GM12878 (cell line): ENCODE data around the gene FBXL7. TPM values are rescaled to one million over a fixed set of nuclear protein-coding genes. Genes with fewer than 3 reads are reported as not detected.

Experiments
- ATAC-seq: fragments of 200-7000 bp; cut with Tn5 transposase; 3 replicates; pipeline ENCODE4 v1.9.1; 2020; ENCODE audit warnings: mild to moderate bottlenecking, moderate library complexity
- BruUV-seq: library from RNA; stranded (reverse); fragments of 400-500 nt; replicated peaks from 2 replicates; lab custom pipeline; 2021; lab: Mats Ljungman, UMichigan
- CTCF ChIA-PET: fragments of 300-600 bp; sonication (Branson Sonifier 250); formaldehyde crosslinking; extraction: SDS; loops from one replicate; lab custom pipeline; 2021; ENCODE audit warnings: inconsistent platforms; lab: Yijun Ruan, JAX
- POLR2A ChIA-PET: fragments of 350-600 bp; formaldehyde crosslinking; extraction: SDS; loops from one replicate; lab custom pipeline; 2021; ENCODE audit warnings: inconsistent platforms; lab: Charles Lee
- RAD21 ChIA-PET: fragments of 300-600 bp; sonication (Branson Sonifier 250); formaldehyde crosslinking; loops from one replicate; lab custom pipeline; 2023; ENCODE audit warnings: antibody characterized with exemption; ENCODE audit not compliant: unreplicated experiment; lab: Charles Lee
- SMC1A ChIA-PET: fragments of 300-600 bp; sonication (Branson Sonifier 250); formaldehyde crosslinking; loops from one replicate; lab custom pipeline; 2023; ENCODE audit not compliant: unreplicated experiment, uncharacterized antibody; lab: Charles Lee
- DNase-seq: peaks from one replicate; pipeline ENCODE4 v3.0.0-alpha.2; 2011; ENCODE audit warnings: low read depth, low spot score
- FAIRE-seq: peaks from 3 replicates; lab custom pipeline; 2011; peaks lifted over from hg19 to GRCh38; lab: Jason Lieb, UNC
- H2AFZ ChIP-seq: 2 replicates; pipeline ENCODE4 v1.6.0; 2011; ENCODE audit warnings: low read depth, low read length, control low read depth; ENCODE audit not compliant: control insufficient read depth
- H3K27ac ChIP-seq: 2 replicates; pipeline ENCODE4 v1.5.1; 2011; ENCODE audit warnings: control low read depth; ENCODE audit not compliant: control insufficient read depth, insufficient read depth
- H3K27me3 ChIP-seq, 2 experiments: replicated peaks in 1 of 2; 2 replicates each; pipeline versions ENCODE4 v1.6.0 to v1.6.1; 2011; ENCODE audit warnings: low read length in 1 of 2; ENCODE audit not compliant: control insufficient read depth in 2 of 2, insufficient read depth in 2 of 2
- H3K36me3 ChIP-seq, 2 experiments: 2 replicates each; pipeline ENCODE4 v1.5.1; 2011; ENCODE audit warnings: low read length in 1 of 2; ENCODE audit not compliant: control insufficient read depth in 2 of 2, insufficient read depth in 2 of 2
- H3K4me1 ChIP-seq: 2 replicates; pipeline ENCODE4 v1.6.1; 2011; ENCODE audit warnings: mild to moderate bottlenecking, low read length, moderate library complexity, mixed read lengths; ENCODE audit not compliant: control insufficient read depth, insufficient read depth
- H3K4me2 ChIP-seq: 2 replicates; pipeline ENCODE4 v1.6.0; 2011; ENCODE audit warnings: control low read depth; ENCODE audit not compliant: control insufficient read depth, insufficient read depth
- H3K4me3 ChIP-seq: fragments of 200-600 bp; sonication (generic); 2 replicates; pipeline ENCODE4 v1.5.1; 2016
- H3K79me2 ChIP-seq: 2 replicates; pipeline ENCODE4 v1.6.0; 2011; ENCODE audit warnings: low read length; ENCODE audit not compliant: control insufficient read depth, insufficient read depth
- H3K9ac ChIP-seq: 2 replicates; pipeline ENCODE4 v1.8.0; 2011; ENCODE audit warnings: low read length, control low read depth, mixed read lengths; ENCODE audit not compliant: control insufficient read depth, insufficient read depth
- H3K9me3 ChIP-seq: replicated peaks from 3 replicates; pipeline ENCODE4 v1.5.1; 2011; ENCODE audit warnings: mild to moderate bottlenecking, low read length; ENCODE audit not compliant: control insufficient read depth, insufficient read depth
- H4K20me1 ChIP-seq: 2 replicates; pipeline ENCODE4 v1.6.0; 2011; ENCODE audit not compliant: control insufficient read depth, insufficient read depth
- IKZF2 ChIP-seq, 2 experiments: fragments of 450-650 bp; IDR thresholded peaks; 2 replicates each; pipeline ENCODE4 v1.6.1; 2017; ENCODE audit warnings: mild to moderate bottlenecking in 2 of 2, moderate library complexity in 2 of 2
- RBBP5 ChIP-seq: fragments of 200-600 bp; sonication (generic); conservative IDR thresholded peaks from 2 replicates; pipeline ENCODE4 v1.6.1; 2016
- RFX5 ChIP-seq: IDR thresholded peaks from 2 replicates; pipeline ENCODE4 v1.6.1; 2011; ENCODE audit warnings: low read depth, low read length, improper control_type of control experiment
- ZNF207 ChIP-seq: fragments of 450-650 bp; IDR thresholded peaks from 2 replicates; pipeline ENCODE4 v1.6.1; 2014; ENCODE audit warnings: antibody characterized with exemption, mild to moderate bottlenecking, borderline replicate concordance
- WGBS: methylation state at CpG from one replicate; pipeline ENCODE4 v1.1.6; 2016; ENCODE audit warnings: low lambda C conversion rate; ENCODE audit not compliant: insufficient replicate concordance, insufficient coverage; ENCODE audit errors: missing lambda C conversion rate; 5-methylcytosine and 5-hydroxymethylcytosine counted together
- in situ Hi-C: fragments of 300-500 bp; cut with MboI; formaldehyde crosslinking; loops from 9 replicates; pipeline ENCODE4 v1.14.3; 2018; ENCODE audit warnings: mixed read lengths
- intact Hi-C: fragments of 100-400 bp; cut with micrococcal nuclease; formaldehyde crosslinking; loops from one replicate; pipeline ENCODE4 v1.14.2; 2022; ENCODE audit not compliant: unreplicated experiment
- polyA plus RNA-seq, 11 experiments: library from polyadenylated mRNA; depleted of rRNA in 4 of 11; unstranded in 6 of 11; stranded (reverse) in 5 of 11; fragments of >200 nt; fragmentation: Nextera tagmentation in 4 of 11; fragmentation: Illumina TruSeq in 1 of 11; extraction: Ambion mirVana in 4 of 11; extraction: Trizol in 1 of 11; gene quantifications; 1 replicate in 1 of 11; 2 replicates in 10 of 11; pipeline versions ENCODE4 v1.2.1 to v1.2.3, GENCODE V29; 2011 to 2016; ENCODE audit warnings: inconsistent platforms in 2 of 11, missing spikeins in 2 of 11, low read depth in 1 of 11
- total RNA-seq, 4 experiments: library from RNA; depleted of rRNA in 3 of 4; stranded (reverse); fragments of >200 nt in 3 of 4; fragmentation: Illumina TruSeq in 1 of 4; extraction: Trizol in 1 of 4; gene quantifications; 2 replicates each; pipeline versions ENCODE4 v1.2.1 to v1.2.3, GENCODE V29; 2013 to 2021
- TF ChIP-seq, protein P1 (sequence below): IDR thresholded peaks from 2 replicates; pipeline ENCODE4 v1.6.1; 2011; ENCODE audit warnings: low read depth, mild to moderate bottlenecking, low read length, moderate library complexity, borderline replicate concordance; ENCODE audit errors: extremely low read depth

FBXL7 gene
- total and polyA plus RNA-seq, 10 of the 15 experiments (the other 5 are each of a cell fraction or from before 2014, with no cell fraction given) = 0.03 to 0.44 (median 0.16) TPM

DNA sequence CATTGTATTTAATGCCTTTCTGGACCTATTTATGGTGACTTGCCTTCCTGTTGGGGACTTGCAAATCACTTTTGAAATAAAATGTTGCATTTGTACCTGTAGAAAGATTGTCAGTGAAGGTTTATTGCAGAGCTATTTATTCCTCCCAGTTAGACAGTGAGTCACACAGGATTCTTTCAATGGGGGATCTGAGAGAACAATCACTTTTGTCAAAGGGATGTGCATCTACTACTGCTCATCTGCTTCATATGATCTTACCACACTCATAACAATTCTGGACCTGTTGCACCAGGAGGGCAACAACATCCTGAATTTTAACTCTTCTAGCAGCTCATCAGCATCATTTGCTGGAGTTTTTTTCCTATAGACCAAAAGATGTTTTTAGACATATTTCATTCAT is 66.8 kb downstream of the FBXL7 start:
- no TSS peak for BruUV-seq
- H3K4me2 ChIP-seq = no peak overlapping the region
- POLR2A ChIA-PET = no interaction called here
- no peaks in the 10 kb centered on the region for H3K9me3 ChIP-seq
- RAD21 ChIA-PET = no interaction called here
- H3K79me2 ChIP-seq = no peaks in the 10 kb centered on the region
- ATAC-seq (no peak), FAIRE-seq (no peak)
- H4K20me1 ChIP-seq = no peaks in the 10 kb centered on the region
- CTCF ChIA-PET = interaction anchor here (1.1 kb wide), 1 partner anchor 9 kb away, joined by 3 read pairs; no protein-coding TSS in a partner anchor
- H2AFZ ChIP-seq = no peak overlapping the region
- TF ChIP-seq, protein P1, sequence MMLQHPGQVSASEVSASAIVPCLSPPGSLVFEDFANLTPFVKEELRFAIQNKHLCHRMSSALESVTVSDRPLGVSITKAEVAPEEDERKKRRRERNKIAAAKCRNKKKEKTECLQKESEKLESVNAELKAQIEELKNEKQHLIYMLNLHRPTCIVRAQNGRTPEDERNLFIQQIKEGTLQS = no peak
- no peak for TF ChIP-seq ZNF207
- no peak for TF ChIP-seq RFX5
- TF ChIP-seq RBBP5 = no peak
- TF ChIP-seq, all 136 proteins: peak for 0
- intact Hi-C loops (no loop called here), in situ Hi-C loops (no loop called here)
- Histone ChIP-seq H3K4me3 (no peak overlapping the region), H3K27me3 (no peaks in the 10 kb centered on the region), H3K4me1 (no peaks in the 10 kb centered on the region), H3K9ac (no peak overlapping the region), H3K27ac (no peak overlapping the region), H3K36me3 (no peaks in the 10 kb centered on the region)
- SMC1A ChIA-PET = no interaction called here
- DNase-seq = no peak

DNA sequence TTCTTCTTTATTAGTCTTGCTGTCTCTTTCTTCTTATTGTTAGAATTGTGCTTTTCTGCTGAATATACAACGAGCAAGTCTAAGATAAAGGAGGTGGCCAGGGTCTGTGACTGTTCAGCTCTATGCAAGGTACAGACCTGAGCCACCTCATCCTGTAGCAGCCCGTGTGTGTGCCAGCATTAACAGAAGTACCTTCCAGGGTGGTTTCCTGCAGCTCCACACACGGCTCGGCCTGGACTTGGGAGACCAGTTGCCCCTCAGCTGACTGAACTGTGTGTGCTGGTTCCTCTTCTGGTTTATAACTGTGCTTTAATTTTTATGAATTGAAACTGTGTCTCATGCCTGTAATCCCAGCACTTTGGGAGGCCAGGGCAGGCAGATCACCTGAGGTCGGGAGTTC is 70.5 kb downstream of the FBXL7 start:
- Histone ChIP-seq H4K20me1 (no peaks in the 10 kb centered on the region), H3K9me3 (no peaks in the 10 kb centered on the region), H3K9ac (no peak overlapping the region), H3K4me2 (no peak overlapping the region), H3K36me3 (no peaks in the 10 kb centered on the region), H3K27me3 (no peaks in the 10 kb centered on the region), H2AFZ (no peak overlapping the region), H3K79me2 (no peaks in the 10 kb centered on the region), H3K4me3 (no peak overlapping the region), H3K4me1 (no peaks in the 10 kb centered on the region), H3K27ac (no peak overlapping the region)
- TF ChIP-seq IKZF2 (IDR thresholded peaks at IDR 0.05) = no peak
- in situ Hi-C loops = no loop called here
- BruUV-seq = no TSS peak
- DNase-seq (no peak), FAIRE-seq (no peak), ATAC-seq (no peak)
- ChIA-PET CTCF (no interaction called here), POLR2A (no interaction called here), RAD21 (no interaction called here), SMC1A (interaction anchor here (0.7 kb wide), 1 partner anchor 937 kb away, joined by 3 read pairs; no protein-coding TSS in a partner anchor)
- intact Hi-C loops = no loop called here
- 0% methylated on average over 5 of the region's 5 CpGs for WGBS
